ENCODE measurements around the gene THRA. TPM values are rescaled to one million over a fixed set of nuclear protein-coding genes. Genes with fewer than 3 reads are reported as not detected.

Gene THRA
- total RNA-seq, 1 experiment from 2014 or later: 11.7 TPM

DNA sequence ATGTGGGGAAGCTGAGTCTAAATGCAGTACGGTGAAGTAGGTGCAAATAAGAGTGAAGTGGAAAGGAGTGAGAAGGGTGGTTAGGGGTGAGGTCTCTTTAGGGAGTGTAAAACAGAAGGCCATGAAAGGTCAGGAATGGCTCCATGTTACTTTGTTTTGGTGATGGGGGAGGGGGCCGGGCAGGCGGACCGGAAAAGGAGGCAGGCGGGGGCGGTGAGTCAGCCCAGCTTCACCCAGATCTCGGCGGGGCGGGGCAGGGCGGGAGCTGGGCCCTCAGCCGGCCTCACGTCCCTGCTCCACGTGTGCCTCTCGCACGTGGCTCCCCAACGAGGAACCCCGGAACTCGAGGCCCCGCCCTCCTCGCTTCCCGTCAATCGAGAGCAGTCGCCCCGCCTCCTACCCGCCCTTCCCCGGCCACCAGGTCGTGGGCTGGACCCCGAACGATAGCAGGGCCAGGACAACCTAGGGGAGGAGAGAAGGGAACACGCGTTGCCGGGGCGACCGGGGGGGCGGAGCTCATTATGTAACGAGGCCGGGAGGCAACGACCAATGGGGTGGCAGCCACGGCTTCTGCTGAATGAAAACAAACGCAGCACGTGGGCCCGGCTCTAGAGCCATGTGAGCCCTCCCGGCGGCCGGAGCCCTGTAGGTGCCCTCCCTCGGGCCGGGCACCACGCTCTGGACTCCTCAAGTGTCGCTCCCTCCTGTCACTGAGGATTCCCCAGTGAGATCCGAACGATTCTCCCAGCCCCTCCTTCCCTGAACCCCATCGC, 36.3 kb downstream of the THRA start:
- H3K4me1 ChIP-seq (ENCODE audit: control insufficient read depth, insufficient read depth, low read length): peaks cover 32% of the 10 kb centered on the region
- in situ Hi-C loops (cut with HindIII; ENCODE audit: low pct_unique_long_range_greater_than_20kb, low sequenced_read_pairs) (no loop called here), intact Hi-C loops (cut with micrococcal nuclease; ENCODE audit: unreplicated experiment) (no loop called here)
- no peaks in the 10 kb centered on the region for H3K9me3 ChIP-seq (ENCODE audit: control insufficient read depth, insufficient read depth, low read depth, low read length)
- CTCF ChIA-PET: interaction anchor here (0.6 to 1.6 kb wide), 4 partner anchors 11 to 77 kb away, joined by 4 to 8 read pairs (median 6); no protein-coding TSS in a partner anchor
- H3K27me3 ChIP-seq (ENCODE audit: control insufficient read depth, insufficient read depth, low read length): no peaks in the 10 kb centered on the region
- H3K36me3 ChIP-seq (ENCODE audit: control insufficient read depth, insufficient read depth, low read length): no peaks in the 10 kb centered on the region
- TF ChIP-seq REST (IDR thresholded peaks at IDR 0.05; ENCODE audit: insufficient read depth in 1 of 2, low read depth in 2 of 2, low read length in 1 of 2): no peak
- TF ChIP-seq CTCF (IDR thresholded peaks at IDR 0.05): no peak
- TF ChIP-seq SIN3A (IDR thresholded peaks at IDR 0.05; ENCODE audit: borderline replicate concordance, insufficient read depth, low read depth, low read length): peak; percentile 98
- TF ChIP-seq POLR2AphosphoS5 (IDR thresholded peaks at IDR 0.05; ENCODE audit: low read depth, low read length): peak; percentile 41; the same call in 1 of the 2 replicates
- TF ChIP-seq TCF7L2 (IDR thresholded peaks at IDR 0.05; ENCODE audit: low read depth, low read length): no peak
- BruUV-seq (replicated peaks): no TSS peak
- peak overlapping the region; percentile 87 to 98 for H3K4me3 ChIP-seq (ENCODE audit: low read depth in 2 of 2, low read length in 2 of 2)
- H3K27ac ChIP-seq (ENCODE audit: low read length): peak overlapping the region; percentile 89
- ATAC-seq (peak; percentile 85), DNase-seq (ENCODE audit: low read depth, low spot score) (peak; percentile 97)
- POLR2A ChIA-PET: interaction anchor here (0.5 to 0.8 kb wide), 6 partner anchors 10 to 468 kb away, joined by 3 to 12 read pairs (median 7); partner anchors contain the start of genes CSF3 and MSL1

DNA sequence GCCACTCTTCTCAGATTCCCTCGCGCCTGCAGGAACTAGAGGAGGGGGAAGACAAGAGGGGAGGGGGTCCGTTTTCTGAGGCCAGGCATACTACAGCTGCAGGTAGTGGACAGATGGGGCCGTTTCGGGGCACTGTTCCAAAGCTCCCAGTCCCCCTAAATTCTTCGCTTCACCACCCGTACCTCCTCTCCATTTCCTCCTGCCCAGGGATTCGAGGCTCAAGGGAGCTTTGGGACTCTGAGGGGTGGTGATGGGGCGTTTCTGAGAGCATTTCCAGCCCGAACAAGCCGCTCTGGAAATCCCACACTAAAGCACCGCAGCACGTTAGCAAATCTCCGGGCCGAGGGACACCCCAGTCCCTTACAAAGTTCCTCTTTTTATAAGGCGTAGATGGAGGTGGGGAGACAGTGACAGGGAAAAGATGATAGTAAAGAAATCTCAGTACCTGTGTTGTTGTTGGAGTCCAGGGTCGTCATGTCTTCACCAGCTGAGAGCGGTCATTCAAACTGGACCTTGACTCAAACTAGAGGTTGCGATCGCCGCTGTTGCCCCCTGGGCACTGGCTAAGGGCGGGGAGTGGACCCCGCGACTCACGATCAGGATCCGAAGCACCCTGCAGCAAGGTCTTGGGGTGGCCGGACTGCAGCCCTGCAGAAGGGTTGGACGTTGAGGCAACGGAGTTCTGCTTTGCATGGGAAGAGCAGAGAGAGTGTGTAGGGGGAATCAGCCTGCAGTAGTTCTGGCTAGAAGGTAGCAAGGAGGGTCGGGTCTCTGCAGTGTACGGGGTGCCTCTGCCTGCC, 37.1 kb downstream of the THRA start:
- TF ChIP-seq REST (IDR thresholded peaks at IDR 0.05; ENCODE audit: insufficient read depth in 1 of 2, low read depth in 2 of 2, low read length in 1 of 2) (no peak), POLR2AphosphoS5 (IDR thresholded peaks at IDR 0.05; ENCODE audit: low read depth, low read length) (no peak), SIN3A (IDR thresholded peaks at IDR 0.05; ENCODE audit: borderline replicate concordance, insufficient read depth, low read depth, low read length) (no peak), CTCF (IDR thresholded peaks at IDR 0.05) (no peak), TCF7L2 (IDR thresholded peaks at IDR 0.05; ENCODE audit: low read depth, low read length) (no peak)
- peak overlapping the region; percentile 89 for H3K27ac ChIP-seq (ENCODE audit: low read length)
- peak overlapping the region; percentile 87 to 98 for H3K4me3 ChIP-seq (ENCODE audit: low read depth in 2 of 2, low read length in 2 of 2)
- DNase-seq (ENCODE audit: low read depth, low spot score) (no peak), ATAC-seq (peak; percentile 31)
- no peaks in the 10 kb centered on the region for H3K36me3 ChIP-seq (ENCODE audit: control insufficient read depth, insufficient read depth, low read length)
- H3K27me3 ChIP-seq (ENCODE audit: control insufficient read depth, insufficient read depth, low read length): no peaks in the 10 kb centered on the region
- intact Hi-C loops (cut with micrococcal nuclease; ENCODE audit: unreplicated experiment): no loop called here
- in situ Hi-C loops (cut with HindIII; ENCODE audit: low pct_unique_long_range_greater_than_20kb, low sequenced_read_pairs): no loop called here
- ChIA-PET CTCF (interaction anchor here (0.9 to 1.3 kb wide), 4 partner anchors 12 to 60 kb away, joined by 4 to 7 read pairs (median 4); no protein-coding TSS in a partner anchor), POLR2A (interaction anchor here (0.8 to 1.6 kb wide), 3 partner anchors 14 to 103 kb away, joined by 3 to 13 read pairs (median 6); no protein-coding TSS in a partner anchor)
- H3K4me1 ChIP-seq (ENCODE audit: control insufficient read depth, insufficient read depth, low read length): peaks cover 32% of the 10 kb centered on the region
- BruUV-seq (replicated peaks): TSS peak; percentile 95
- no peaks in the 10 kb centered on the region for H3K9me3 ChIP-seq (ENCODE audit: control insufficient read depth, insufficient read depth, low read depth, low read length)

Measured in Panc1 (cell line).